Ectodermal cell (in vitro differentiated cells): ENCODE data around the gene DBN1.
A peak's percentile ranks its signal among the peaks of the same experiment; 100 is the strongest.

Experiments
- H3K27ac ChIP-seq: 2 replicates; pipeline ENCODE4 v1.7.0; 2013; ENCODE audit warnings: mild to moderate bottlenecking, low read depth, low read length; ENCODE audit not compliant: insufficient read depth, poor library complexity, severe bottlenecking
- H3K27me3 ChIP-seq: 2 replicates; pipeline ENCODE4 v1.7.0; 2013; ENCODE audit warnings: mild to moderate bottlenecking, low read length; ENCODE audit not compliant: insufficient read depth, control insufficient read depth, poor library complexity, severe bottlenecking
- H3K36me3 ChIP-seq: one replicate; pipeline ENCODE4 v1.7.0; 2013; ENCODE audit warnings: low read length; ENCODE audit not compliant: control insufficient read depth, insufficient read depth
- H3K4me1 ChIP-seq: one replicate; pipeline ENCODE4 v1.7.0; 2013; ENCODE audit warnings: low read length; ENCODE audit not compliant: control insufficient read depth, insufficient read depth
- H3K4me3 ChIP-seq: 2 replicates; pipeline ENCODE4 v1.7.0; 2013; ENCODE audit warnings: low read depth, low read length, control low read depth; ENCODE audit not compliant: insufficient read depth
- H3K9me3 ChIP-seq: 2 replicates; pipeline ENCODE4 v1.7.0; 2013; ENCODE audit warnings: mild to moderate bottlenecking, low read length, moderate library complexity; ENCODE audit not compliant: control insufficient read depth
- WGBS, 2 experiments: methylation state at CpG; one replicate each; pipeline ENCODE4 v1.1.7; 2013; ENCODE audit warnings: missing lambda C conversion rate in 2 of 2; 5-methylcytosine and 5-hydroxymethylcytosine counted together

Gene DBN1

DNA sequence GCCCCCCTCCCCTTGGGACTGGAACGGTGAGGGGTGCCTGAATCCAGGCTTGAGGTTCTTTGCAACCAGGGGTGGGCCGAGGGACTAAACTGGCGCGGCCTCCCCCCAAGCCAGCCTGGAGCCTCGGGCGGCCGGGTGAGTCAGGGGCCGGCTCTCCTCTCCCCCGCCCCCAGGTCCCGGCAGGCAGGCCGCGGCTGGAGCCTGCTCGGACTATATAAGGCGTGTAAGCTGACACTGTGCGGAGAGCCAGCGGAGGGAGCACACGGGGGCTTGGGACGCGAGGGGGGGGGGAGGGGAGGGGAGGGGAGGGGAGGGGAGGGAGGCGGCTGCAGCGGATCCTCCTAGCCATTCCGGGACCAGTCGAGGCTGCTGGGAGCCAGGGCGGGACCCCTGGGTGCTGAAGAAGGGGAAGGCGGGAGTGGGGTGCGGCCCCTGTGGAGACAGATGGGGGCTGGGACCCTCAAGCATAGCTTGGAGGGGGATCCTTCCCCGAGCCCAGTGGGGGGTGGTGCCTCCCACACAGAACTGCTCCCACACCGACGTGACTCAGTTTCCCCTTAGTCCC lies 23.4 kb upstream of the DBN1 start:
- peak overlapping the region; percentile 94 for H3K27ac ChIP-seq
- no peaks in the 10 kb centered on the region for H3K9me3 ChIP-seq
- peaks cover 22% of the 10 kb centered on the region for H3K27me3 ChIP-seq
- WGBS, 2 experiments = 1% methylated on average over 29 of the region's 29 CpGs
- peak overlapping the region; percentile 86 for H3K4me3 ChIP-seq
- H3K36me3 ChIP-seq = peaks cover 15% of the 10 kb centered on the region
- peaks cover 31% of the 10 kb centered on the region for H3K4me1 ChIP-seq

DNA sequence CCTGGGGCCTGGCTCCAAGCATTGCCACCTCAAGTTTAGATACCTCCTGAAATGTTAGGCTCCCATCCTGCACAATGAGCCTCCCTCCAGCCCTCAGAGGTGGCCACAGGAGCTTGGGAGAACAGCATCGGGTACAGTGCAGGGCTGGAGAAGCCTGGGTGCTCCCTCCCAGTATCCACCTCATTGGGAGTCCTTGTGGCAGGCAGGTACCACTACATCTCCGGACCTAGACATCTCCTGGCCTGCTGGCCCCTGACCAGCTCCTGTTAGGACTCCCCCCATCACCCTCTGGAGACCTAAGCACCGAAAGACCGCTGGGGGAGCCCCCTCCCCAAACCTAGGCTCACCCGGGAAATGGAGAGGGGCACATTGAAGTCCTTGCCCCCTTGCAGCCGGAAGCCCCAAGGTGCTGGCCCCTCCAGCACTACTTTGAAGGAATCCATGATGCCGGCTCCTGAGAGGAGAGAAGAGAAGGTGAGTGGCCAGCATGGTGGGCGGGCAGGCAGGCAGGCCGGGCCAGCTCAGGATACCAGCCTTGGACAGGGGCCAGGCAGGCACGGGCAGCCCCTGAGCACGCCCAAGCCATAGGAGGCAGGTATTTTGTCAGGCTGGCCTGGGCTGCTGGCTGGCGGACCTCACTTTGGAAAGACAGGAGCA lies 22.8 kb upstream of the DBN1 start:
- Histone ChIP-seq H3K27ac (peak overlapping the region; percentile 94), H3K36me3 (peaks cover 15% of the 10 kb centered on the region), H3K4me1 (peaks cover 32% of the 10 kb centered on the region), H3K27me3 (peaks cover 22% of the 10 kb centered on the region), H3K9me3 (no peaks in the 10 kb centered on the region), H3K4me3 (peak overlapping the region; percentile 86)
- 11 to 14% methylated on average over 12 of the region's 12 CpGs for WGBS, 2 experiments

DNA sequence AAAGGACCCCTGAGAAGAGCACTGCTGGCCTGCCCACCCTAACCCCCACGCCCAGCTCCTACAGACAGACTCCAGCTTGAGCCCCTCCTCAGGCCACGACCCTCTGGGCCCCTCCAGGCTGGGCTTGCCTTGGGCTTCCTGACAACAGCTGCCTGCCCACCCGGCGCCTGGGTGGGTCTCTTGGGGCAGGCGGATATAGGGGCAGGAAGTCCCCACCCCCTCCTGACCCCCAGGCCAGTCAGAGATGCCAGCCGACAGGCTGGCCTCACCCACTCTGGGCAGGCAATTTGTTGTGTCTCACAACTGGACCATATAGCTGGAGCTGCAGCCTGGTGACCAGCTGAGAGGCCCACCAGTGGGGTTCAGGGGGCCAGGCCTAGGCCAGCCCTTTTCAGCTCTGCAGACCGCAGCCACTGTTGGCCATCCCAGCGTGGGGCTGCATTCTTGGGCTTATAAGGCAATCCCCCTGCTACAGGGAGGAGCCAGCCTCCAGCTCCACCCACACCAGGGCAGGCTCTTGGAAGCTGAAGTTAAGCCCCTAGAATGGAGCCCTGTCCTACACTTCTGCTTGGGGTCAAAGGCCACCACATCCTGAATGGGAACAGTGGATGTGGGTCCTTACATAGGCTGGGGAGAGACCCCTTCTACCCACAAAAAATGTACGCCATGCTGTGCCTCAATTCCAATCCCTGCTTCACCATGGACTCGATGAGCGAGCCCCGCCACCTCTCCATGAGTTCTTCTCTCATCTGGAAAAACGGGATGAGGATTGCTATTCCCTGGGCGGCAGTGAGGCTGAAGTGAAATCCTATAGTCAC lies 22.0 kb upstream of the DBN1 start:
- peaks cover 31% of the 10 kb centered on the region for H3K4me1 ChIP-seq
- 49 to 50% methylated on average over 14 of the region's 14 CpGs for WGBS, 2 experiments
- peaks cover 16% of the 10 kb centered on the region for H3K36me3 ChIP-seq

DNA sequence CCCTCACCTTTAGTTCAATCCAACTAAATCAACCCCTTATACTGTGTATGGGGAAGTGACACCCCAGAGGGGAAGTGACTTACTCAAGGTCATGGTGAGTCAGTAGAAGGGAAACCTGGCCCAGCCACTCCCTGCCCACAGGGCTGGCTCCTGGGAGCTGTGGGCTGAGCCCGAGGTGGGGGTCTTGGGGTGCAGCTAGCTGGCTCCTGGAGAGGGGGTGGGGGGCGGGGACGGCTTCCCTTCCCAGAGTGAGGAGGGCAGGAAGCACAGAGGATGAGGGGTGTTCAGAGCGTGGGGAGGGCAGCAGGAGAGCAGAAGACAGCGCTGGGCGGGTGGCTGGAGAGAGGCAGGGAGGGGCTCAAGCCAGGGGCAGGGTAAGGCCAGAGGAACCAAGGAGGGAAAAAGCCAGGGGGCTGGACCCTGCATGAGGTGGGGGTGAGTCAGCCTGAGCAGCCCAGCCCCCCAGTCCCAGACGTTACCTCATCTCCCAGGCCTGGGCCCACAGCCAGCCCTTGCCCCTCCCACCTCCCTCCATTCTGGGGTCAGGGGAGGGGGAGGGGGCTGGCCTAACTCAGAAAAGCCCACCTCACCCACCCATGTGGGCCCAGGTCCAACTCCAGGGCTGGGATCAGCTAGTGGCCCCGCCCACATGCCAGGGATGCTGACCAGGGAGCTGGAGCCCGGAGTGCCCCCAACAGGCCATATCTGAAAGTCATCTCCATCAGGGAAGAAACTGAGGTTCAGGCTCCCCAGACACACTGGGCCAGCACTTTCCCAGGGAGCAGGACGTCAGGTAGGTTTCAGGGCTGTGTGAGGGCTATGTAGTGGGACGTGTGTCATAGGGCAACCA lies 21.1 kb upstream of the DBN1 start:
- Histone ChIP-seq H3K4me1 (peaks cover 30% of the 10 kb centered on the region), H3K27ac (peak overlapping the region; percentile 94), H3K36me3 (peaks cover 25% of the 10 kb centered on the region), H3K27me3 (peaks cover 20% of the 10 kb centered on the region), H3K4me3 (peak overlapping the region; percentile 32), H3K9me3 (no peaks in the 10 kb centered on the region)
- WGBS, 2 experiments = 72% methylated on average over 11 of the region's 11 CpGs

More for the DNA sequence above, 22.0 kb upstream of the DBN1 start:
- Histone ChIP-seq H3K27me3 (peaks cover 22% of the 10 kb centered on the region), H3K4me3 (peak overlapping the region; percentile 86), H3K27ac (peak overlapping the region; percentile 94), H3K9me3 (no peaks in the 10 kb centered on the region)

DNA sequence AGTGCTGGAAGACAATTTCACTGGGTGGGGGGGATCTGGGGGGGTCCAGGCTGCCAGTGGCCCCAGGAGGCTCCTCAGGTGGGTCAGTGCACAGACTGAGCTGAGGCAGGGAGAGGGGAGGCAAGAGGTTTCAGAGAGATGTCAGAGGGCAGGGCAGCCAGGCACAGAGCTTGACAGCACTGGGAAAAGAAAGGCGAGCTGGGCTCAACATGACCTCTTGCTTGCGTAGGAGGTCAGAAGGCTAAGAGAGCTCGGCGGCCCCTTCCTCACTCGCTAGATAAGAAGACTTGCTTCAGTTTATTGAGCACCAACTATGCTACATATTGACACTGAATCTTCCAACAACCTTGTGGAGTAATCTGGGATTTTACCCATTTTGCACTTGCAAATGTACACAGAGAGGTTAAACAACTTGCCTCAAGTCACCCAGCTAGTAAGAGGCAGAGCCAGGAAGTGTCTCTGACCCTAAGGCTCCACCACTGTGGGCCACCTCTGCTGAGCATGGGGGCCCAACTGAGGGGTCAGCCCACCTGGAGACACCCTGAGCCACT lies 20.4 kb upstream of the DBN1 start:
- Histone ChIP-seq H3K4me3 (no peak overlapping the region), H3K4me1 (peaks cover 30% of the 10 kb centered on the region), H3K27ac (peak overlapping the region; percentile 57), H3K36me3 (peaks cover 32% of the 10 kb centered on the region), H3K27me3 (peaks cover 13% of the 10 kb centered on the region), H3K9me3 (no peaks in the 10 kb centered on the region)
- 92 to 94% methylated on average over 5 of the region's 5 CpGs for WGBS, 2 experiments

DNA sequence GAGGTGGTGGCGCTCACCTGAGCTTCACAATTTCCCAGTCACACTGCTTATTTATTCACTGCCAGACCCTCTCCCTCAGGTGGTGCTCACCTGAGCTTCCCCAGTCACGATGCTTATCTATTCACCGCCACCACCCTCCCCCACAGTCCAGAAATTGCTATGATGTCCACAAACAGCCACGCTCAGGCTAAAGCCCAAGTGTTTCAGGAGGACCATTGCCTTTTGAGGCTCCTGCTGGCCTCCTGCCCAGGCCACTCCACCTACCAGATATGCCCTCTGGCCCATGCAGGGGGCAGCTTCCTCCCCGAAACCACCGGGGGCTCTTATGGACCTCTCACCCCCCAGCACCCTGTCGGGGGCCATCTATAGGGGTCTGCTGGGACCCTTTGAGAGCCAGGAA lies 19.4 kb upstream of the DBN1 start:
- WGBS, 2 experiments = 93 to 95% methylated on average over 7 of the region's 7 CpGs
- no peaks in the 10 kb centered on the region for H3K9me3 ChIP-seq

DNA sequence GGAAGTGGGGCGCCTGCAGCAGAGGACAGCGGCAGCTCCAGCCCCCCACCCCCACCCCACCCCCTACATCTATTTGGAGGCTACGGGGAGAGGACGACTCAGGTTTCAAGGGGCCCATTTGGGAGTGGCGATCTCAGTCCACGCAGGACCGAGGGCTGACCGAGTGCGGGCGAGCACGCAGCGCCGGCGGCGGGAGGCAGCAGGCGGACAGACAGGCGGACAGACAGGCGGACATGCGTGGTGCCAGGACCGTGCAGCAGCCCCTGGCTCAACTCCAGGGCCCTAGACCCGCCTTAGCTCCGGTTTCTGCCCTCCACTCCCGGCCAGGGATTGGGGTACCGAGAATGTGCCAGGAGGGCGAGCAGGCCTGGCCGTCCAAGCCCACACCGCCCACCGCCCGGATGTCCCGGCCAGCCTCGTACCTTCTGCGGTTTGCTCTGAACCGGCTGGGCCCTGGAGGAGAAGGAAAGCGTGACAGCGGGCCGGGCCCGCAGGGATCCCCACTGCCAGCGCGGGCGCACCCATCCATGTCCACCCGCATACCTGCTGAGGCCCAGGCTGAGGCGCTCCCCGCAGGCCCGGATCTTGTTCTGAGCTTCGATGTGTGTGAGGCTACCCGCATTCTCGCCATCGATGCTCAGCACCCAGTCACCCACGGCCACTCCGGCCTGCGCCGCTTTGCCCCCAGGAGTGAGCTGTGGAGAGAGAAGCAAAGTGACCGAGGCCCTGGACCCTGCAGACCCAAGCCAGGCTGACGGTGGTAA lies 18.7 kb upstream of the DBN1 start:
- H3K4me3 ChIP-seq = no peak overlapping the region
- H3K27ac ChIP-seq = peak overlapping the region; percentile 8
- H3K4me1 ChIP-seq = peaks cover 30% of the 10 kb centered on the region
- WGBS, 2 experiments = 94 to 95% methylated on average over 53 to 54 of the region's 54 CpGs
- H3K36me3 ChIP-seq = peaks cover 48% of the 10 kb centered on the region
- H3K27me3 ChIP-seq = no peaks in the 10 kb centered on the region
- H3K9me3 ChIP-seq = no peaks in the 10 kb centered on the region

More for the DNA sequence above, 19.4 kb upstream of the DBN1 start:
- Histone ChIP-seq H3K36me3 (peaks cover 41% of the 10 kb centered on the region), H3K27me3 (peaks cover 3% of the 10 kb centered on the region), H3K4me1 (peaks cover 30% of the 10 kb centered on the region), H3K27ac (peak overlapping the region; percentile 8), H3K4me3 (no peak overlapping the region)

DNA sequence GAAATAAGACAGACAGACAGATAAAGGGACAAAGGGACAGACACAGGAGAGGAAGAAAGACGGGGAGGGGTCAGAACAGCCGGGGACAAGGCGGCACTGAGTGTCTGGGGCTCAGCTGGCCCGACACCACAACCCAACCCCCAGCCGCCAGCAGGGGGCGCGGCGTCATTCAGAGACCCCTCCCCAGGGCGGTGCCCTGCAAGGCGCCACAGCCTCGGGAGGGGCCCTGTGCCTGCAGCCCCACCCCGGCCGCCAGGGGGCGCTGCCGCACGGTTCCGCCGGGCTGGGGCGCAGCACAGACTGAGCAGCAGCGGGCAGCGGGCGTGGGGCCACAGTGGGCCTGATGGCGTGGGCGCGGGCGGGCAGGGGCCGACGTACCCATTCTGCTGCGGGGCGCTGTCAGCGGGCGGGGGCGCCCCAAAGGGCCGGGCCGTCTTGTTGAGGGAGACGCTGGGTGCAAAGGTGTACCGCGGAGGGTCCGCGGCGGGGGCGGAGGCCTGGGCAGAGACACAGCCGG lies 18.1 kb upstream of the DBN1 start:
- WGBS, 2 experiments = 52 to 54% methylated on average over 43 of the region's 43 CpGs
- H3K36me3 ChIP-seq = peaks cover 52% of the 10 kb centered on the region
- no peak overlapping the region for H3K4me3 ChIP-seq
- no peak overlapping the region for H3K27ac ChIP-seq
- H3K4me1 ChIP-seq = peaks cover 30% of the 10 kb centered on the region
- no peaks in the 10 kb centered on the region for H3K27me3 ChIP-seq
- no peaks in the 10 kb centered on the region for H3K9me3 ChIP-seq

DNA sequence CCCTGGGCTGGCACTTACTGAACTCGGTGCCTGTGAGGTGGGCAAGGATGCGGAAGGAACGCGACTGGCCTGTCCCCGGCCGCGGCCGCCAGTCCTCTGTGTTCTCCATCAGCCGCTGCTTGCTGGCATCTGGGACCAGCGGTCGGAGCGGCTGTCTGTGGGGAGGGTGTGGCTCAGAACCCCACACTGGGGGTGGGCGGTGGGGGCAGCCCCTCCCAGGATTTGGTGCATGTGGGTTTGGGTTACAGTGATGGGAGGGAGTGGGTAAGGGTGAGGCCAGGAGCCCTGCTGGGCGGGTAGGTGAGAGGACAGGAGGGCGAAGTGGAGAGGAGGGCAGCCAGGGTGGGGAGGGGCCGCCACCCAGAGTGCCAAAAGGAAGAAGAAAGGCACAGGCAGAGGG lies 17.6 kb upstream of the DBN1 start:
- no peak overlapping the region for H3K4me3 ChIP-seq
- WGBS, 2 experiments = 94% methylated on average over 16 of the region's 16 CpGs
- no peaks in the 10 kb centered on the region for H3K27me3 ChIP-seq
- no peaks in the 10 kb centered on the region for H3K9me3 ChIP-seq
- peaks cover 30% of the 10 kb centered on the region for H3K4me1 ChIP-seq
- H3K27ac ChIP-seq = no peak overlapping the region
- peaks cover 54% of the 10 kb centered on the region for H3K36me3 ChIP-seq
